Astrocyte (in vitro differentiated cells and primary cell): ENCODE measurements around the gene TBC1D10B.

Source experiments
- EZH2 ChIP-seq: IDR thresholded peaks from 2 replicates; pipeline ENCODE4 v1.6.1; 2012; ENCODE audit warnings: mild to moderate bottlenecking, low read length, inconsistent platforms; ENCODE audit not compliant: insufficient read depth
- TF ChIP-seq, protein P1 (sequence below): IDR thresholded peaks from 2 replicates; pipeline ENCODE4 v1.5.1; 2011; ENCODE audit warnings: low read depth, mild to moderate bottlenecking, inconsistent platforms, low read length, moderate library complexity; ENCODE audit not compliant: insufficient read depth

DNA sequence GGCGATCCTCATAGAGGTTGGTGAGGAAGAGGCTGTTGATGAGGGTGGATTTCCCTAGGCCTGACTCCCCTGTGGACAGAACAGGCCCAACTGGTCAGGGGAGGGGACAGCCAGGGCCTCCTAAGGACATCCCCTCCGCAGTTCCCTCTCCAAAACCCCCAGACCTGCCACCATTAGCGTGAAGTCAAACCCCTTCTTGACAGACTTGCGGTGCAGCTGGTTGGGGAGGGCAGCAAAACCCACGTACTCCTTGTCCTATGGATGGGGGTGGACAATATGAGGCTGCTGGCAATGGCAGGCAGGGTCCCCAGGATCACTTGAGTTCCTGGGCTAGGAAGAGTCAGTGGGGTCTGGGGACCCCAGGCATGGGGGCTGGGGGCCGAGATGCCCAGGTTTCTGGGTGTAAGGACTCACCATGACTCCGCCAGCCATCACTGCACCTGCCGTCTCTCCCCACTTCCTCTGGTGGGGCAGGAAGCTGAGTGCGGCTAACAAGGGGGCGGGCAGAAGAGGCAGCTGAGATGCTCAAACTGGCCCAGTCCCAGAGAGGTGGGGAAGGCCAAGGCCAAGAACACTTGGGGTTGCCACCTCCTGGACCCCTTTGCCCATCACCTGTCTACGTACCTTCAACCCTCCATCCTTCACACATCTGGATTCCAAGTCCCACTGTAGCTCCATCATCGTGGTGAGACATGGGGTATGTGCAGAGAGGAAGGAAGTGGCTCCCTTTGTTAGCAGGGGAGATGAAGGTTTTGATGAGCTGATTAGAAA is 12.0 kb upstream of the TBC1D10B start, which contains the start of gene SEPTIN1:
- TF ChIP-seq EZH2 = no peak
- TF ChIP-seq, protein P1, sequence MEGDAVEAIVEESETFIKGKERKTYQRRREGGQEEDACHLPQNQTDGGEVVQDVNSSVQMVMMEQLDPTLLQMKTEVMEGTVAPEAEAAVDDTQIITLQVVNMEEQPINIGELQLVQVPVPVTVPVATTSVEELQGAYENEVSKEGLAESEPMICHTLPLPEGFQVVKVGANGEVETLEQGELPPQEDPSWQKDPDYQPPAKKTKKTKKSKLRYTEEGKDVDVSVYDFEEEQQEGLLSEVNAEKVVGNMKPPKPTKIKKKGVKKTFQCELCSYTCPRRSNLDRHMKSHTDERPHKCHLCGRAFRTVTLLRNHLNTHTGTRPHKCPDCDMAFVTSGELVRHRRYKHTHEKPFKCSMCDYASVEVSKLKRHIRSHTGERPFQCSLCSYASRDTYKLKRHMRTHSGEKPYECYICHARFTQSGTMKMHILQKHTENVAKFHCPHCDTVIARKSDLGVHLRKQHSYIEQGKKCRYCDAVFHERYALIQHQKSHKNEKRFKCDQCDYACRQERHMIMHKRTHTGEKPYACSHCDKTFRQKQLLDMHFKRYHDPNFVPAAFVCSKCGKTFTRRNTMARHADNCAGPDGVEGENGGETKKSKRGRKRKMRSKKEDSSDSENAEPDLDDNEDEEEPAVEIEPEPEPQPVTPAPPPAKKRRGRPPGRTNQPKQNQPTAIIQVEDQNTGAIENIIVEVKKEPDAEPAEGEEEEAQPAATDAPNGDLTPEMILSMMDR = no peak
